Ishikawa (cell line): Measurements from ENCODE around the gene FHIT.

ENCODE experiments used
- CEBPB ChIP-seq: IDR thresholded peaks from 2 replicates; pipeline ENCODE4 v1.6.1; 2012
- CREB1 ChIP-seq: IDR thresholded peaks from 2 replicates; pipeline ENCODE4 v1.6.1; 2012; ENCODE audit warnings: low read depth
- EGR1 ChIP-seq: IDR thresholded peaks from 2 replicates; pipeline ENCODE4 v1.6.1; 2012
- EP300 ChIP-seq: IDR thresholded peaks from 2 replicates; pipeline ENCODE4 v1.6.1; 2012; ENCODE audit warnings: borderline replicate concordance
- FOXM1 ChIP-seq: IDR thresholded peaks from 2 replicates; pipeline ENCODE4 v1.6.1; 2012; ENCODE audit warnings: low read depth, borderline replicate concordance
- MAX ChIP-seq: IDR thresholded peaks from 2 replicates; pipeline ENCODE4 v1.6.1; 2012
- NFIC ChIP-seq: IDR thresholded peaks from 2 replicates; pipeline ENCODE4 v1.6.1; 2012
- RAD21 ChIP-seq: IDR thresholded peaks from 2 replicates; pipeline ENCODE4 v1.6.1; 2012; ENCODE audit warnings: low read depth
- REST ChIP-seq: IDR thresholded peaks from 2 replicates; pipeline ENCODE4 v1.6.1; 2012; ENCODE audit warnings: low read depth, mild to moderate bottlenecking
- TAF1 ChIP-seq: IDR thresholded peaks from 2 replicates; pipeline ENCODE4 v1.6.1; 2012; ENCODE audit warnings: low read depth, mild to moderate bottlenecking
- TCF12 ChIP-seq: IDR thresholded peaks from 2 replicates; pipeline ENCODE4 v1.6.1; 2012; ENCODE audit warnings: low read depth
- TEAD4 ChIP-seq: IDR thresholded peaks from 2 replicates; pipeline ENCODE4 v1.6.1; 2012
- USF1 ChIP-seq: IDR thresholded peaks from 2 replicates; pipeline ENCODE4 v1.6.1; 2012
- YY1 ChIP-seq: IDR thresholded peaks from 2 replicates; pipeline ENCODE4 v1.6.1; 2012; ENCODE audit warnings: low read depth
- ZBTB7A ChIP-seq: IDR thresholded peaks from 2 replicates; pipeline ENCODE4 v1.6.1; 2012; ENCODE audit warnings: low read depth

Gene FHIT

GRCh38 chr3:61268644-61269043 is 17.4 kb upstream of the FHIT start:
- no peak for TF ChIP-seq TCF12

- no peak for TF ChIP-seq EP300
Observed at GRCh38 chr3:61264281-61264680, 13.0 kb upstream of the FHIT start.

- TF ChIP-seq TEAD4: no peak
- TF ChIP-seq EP300: no peak
- no peak for TF ChIP-seq YY1
- no peak for TF ChIP-seq CEBPB
- no peak for TF ChIP-seq FOXM1
- TF ChIP-seq ZBTB7A: no peak
- no peak for TF ChIP-seq MAX
- TF ChIP-seq TCF12: no peak
- no peak for TF ChIP-seq REST
- no peak for TF ChIP-seq EGR1
- TF ChIP-seq TAF1: no peak
Observed at GRCh38 chr3:61257148-61257547, 5.9 kb upstream of the FHIT start.

GRCh38 chr3:61253756-61254155 is 2.5 kb upstream of the FHIT start:
- no peak for TF ChIP-seq EP300
- no peak for TF ChIP-seq MAX
- TF ChIP-seq YY1: no peak
- TF ChIP-seq FOXM1: no peak
- no peak for TF ChIP-seq TCF12
- no peak for TF ChIP-seq TEAD4
- no peak for TF ChIP-seq EGR1
- no peak for TF ChIP-seq CREB1
- no peak for TF ChIP-seq REST
- TF ChIP-seq USF1: no peak
- TF ChIP-seq NFIC: no peak
- TF ChIP-seq RAD21: no peak
- no peak for TF ChIP-seq CEBPB
- no peak for TF ChIP-seq ZBTB7A
- no peak for TF ChIP-seq TAF1

- TF ChIP-seq TAF1 (no peak), TEAD4 (no peak), EGR1 (no peak), TCF12 (no peak), RAD21 (no peak), NFIC (no peak), USF1 (no peak), FOXM1 (no peak), MAX (no peak), ZBTB7A (no peak), CREB1 (no peak), CEBPB (no peak), YY1 (no peak), EP300 (no peak), REST (no peak)
Observed at GRCh38 chr3:61252836-61253235, 1.6 kb upstream of the FHIT start.
